COLO668 (cell line): ENCODE data around the gene ATF5.

Experiments
- DNase-seq: peaks from one replicate; lab custom pipeline; 2025; ENCODE audit not compliant: unreplicated experiment; lab: John Stamatoyannopoulos, UW

Gene ATF5

DNA sequence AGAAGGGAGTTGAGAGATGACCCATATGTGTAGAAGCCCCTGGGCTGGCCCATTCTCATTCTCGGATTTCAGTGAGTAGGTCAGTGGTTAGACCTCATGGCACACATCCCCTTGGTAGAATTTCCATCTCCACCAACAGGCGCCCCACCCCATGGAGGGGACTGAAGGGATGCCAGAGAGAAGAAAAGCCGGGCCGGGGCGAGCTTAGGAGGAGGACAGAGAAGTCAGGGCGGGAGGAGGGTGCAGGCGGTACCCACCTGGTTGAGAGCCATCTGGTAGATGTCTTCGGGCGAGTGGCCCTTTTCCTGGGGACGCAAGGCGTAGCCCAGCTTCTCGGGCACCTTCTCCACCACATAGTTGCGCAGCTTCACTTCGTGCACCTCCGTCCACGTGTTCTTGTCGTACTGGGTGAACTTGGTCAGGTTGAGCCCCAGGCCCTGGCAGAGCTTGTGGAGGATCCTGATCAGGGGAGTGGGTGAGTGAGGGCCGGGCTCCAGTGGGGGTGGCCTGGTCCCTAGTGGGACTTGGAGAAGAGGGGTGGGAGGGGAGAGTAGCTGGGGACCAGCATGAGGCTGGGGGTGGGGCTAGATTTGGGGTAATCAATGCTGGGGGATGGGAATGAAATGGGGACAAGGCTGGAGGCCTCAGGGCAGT is 34.9 kb upstream of the ATF5 start:
- DNase-seq, result no peak

DNA sequence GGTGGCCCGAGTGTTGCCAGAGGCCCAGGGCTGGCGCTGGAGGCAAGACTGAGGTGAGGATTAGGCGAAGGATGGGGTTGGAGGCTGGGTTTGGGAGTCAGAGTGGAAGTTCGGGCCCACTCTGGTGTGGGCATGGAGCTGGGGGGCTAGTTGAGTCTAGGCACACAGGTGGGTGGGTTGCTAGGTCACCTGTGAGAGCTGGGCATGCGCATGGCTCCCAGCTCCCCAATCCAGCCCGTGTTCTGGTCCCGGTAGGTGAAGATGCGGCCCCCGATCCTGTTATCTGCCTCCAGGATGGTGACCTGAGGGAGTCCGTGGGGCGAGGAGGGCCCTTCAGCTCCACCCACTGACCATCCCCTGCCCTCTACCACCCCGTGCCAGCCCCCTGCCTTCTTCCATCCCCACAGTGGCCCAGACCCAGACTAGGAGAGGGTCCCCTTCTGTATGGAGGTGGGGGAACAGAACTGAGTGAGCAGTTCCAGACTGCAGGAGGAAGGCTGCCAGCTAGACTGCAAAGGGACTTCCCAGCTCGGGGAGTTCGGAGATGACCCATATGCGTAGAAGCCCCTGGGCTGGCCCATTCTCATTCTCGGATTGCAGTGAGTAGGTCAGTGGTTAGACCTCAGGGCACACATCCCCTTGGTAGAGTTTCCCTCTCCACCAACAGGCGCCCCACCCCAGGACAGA is 34.0 kb upstream of the ATF5 start:
- no peak for DNase-seq

DNA sequence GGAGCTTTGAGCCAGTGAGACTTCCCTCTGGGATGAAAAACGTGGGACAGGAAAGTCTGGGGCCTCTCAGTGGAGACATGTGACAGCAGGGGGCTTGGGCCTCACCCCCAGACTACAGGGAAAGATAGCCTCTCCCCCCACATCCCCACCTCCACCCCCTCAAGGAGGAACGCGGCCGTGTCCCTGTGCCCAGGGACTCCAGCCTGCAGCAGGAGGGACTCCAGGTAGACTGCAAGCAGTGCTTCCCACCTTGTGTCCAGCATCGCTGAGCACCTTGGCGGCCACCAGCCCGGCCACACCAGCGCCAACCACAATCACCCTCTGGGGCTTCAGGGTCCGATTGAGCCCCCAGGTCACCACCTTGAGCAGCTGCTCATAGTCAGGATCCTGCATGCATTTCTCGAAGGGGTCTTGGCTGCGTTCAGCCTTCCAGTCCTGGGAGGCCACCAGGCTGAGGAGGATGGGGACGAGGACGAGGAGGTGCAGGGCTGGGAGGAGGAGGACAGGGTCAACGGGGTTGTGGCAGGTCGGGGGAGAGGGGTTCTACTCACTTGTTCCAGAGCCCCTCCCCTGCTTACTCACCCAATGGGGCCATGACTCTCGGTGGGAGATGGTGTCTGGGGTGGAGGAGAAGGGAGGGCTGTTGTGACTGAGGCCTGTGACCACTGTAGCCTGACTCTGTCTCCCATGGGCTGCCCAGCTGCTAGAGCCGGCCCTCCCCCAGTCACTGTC is 33.3 kb upstream of the ATF5 start:
- DNase-seq, result no peak

DNA sequence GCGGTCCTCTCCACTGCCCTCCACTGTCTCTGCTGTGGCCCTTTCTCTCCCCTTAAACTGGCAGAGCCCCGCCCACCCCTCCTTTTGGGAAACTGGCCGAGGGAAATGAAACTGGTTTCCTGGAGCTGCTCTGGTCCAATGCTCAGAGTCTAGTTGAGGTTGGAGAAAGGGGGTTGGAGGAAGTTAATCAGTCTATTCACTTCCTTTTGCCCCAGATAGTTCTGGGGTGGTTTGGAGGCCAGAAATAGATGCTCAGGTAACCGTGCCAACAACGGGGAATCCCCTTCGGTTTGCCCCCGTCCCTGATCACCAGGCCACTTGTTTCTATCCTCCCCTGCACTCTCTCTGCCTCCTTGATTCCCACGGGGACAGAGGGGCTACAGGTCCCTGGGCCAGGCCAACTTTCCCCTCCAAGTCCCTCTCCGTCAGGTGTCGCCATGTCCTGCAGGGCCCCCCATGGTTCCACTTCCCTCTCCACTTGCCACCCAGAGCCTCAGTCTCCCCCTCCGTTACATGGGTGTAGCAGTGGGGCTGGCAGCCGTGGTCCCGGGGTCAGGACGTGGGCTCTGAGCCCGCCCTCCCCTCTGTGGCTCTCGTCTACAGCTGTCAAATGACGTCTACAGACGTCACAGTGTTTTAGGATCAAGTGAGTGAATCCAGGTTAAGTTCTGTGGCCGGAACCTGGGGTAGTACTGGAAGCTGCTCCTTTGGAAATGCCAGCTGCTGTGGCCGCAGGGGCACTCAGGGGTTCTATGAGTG is 32.0 kb upstream of the ATF5 start, which contains the start of gene IL4I1:
IL4I1 (minus strand) TSS at position 25 of the 759 bp plus-strand sequence. CDS start 727 bp downstream, outside the sequence.
- DNase-seq, result peak; percentile 16

DNA sequence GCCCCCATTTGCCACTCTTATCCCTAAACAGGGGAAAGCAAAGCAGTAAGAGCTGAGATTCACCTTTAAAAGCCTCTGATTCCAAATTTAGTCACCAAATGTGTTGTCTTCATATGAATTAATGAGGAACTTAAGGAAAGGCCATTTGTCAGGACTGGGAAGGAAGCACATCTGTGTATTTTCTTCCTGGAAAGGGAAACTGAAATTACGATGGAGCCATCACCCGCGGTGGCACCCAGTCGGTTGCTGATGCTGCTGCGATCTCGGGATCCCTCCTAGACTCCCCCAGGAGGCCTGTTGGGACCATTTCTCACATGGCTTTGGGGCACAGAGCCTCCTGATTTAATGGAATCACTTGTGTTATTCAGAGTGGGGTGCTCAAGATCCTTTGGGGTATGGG is 24.9 kb upstream of the ATF5 start:
- DNase-seq, result no peak

DNA sequence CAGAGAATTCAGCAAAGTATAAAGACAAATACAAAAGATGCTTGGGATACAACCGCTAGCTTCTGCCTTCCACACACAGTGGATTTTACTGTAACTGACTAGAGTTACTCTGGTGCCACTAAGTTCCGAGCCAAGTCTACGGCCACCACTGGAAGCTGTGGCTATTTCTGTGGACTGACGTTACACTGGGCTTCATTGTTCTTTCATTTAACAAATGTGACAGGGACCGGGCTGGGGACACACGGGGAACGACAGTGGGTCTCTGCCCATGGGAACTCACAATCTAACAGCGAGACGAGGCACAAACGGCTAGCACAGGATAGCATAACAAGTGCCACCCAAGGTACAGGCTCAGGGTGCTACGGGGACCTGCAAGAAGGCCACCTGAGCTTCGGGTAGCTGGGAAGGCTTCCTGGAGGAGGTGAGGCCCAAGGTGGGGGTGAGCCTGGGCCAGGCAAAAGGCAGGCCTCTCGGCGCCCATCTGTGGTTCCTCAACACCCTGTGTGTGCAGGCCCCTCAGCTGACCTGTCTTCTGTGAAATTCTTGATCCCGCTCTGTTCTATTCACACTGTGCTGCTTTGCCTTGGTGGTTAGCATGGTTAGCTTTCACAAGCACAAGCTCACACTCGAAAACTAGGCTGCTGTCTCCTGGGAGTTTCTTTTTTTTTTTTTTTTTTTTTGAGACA is 22.0 kb upstream of the ATF5 start:
- no peak for DNase-seq

DNA sequence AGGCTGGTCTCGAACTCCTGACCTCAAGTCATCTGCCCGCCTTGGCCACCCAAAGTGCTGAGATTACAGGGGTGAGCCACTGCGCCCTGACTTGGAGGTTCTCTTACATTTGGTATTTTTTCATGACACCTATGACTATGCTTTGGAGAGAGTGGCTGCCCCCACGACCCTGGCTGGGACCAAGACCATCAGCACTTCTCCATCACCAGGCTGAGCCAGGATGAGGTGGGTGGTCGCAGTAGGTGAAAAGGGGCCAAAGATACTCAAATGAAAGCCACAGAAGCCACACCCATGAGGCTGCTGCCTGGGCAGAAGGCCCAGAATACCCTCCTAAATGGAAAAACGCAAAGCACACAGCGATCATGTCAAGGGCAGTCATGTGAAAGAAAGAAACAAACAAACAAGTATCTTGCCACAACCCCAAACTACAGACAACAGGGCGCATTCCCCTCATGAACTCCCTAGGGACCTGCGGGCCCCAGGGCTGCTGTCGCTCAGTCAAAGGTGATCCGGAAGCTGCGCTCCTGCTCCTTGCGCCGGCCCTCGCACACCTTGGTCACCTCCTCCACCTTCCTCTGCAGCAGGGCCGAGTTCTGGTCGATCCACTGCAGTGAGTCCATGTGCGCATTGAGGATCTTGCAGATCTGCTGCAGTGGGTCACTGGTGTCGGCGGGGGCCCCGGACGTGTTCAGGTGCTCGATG is 21.1 kb upstream of the ATF5 start:
- no peak for DNase-seq

DNA sequence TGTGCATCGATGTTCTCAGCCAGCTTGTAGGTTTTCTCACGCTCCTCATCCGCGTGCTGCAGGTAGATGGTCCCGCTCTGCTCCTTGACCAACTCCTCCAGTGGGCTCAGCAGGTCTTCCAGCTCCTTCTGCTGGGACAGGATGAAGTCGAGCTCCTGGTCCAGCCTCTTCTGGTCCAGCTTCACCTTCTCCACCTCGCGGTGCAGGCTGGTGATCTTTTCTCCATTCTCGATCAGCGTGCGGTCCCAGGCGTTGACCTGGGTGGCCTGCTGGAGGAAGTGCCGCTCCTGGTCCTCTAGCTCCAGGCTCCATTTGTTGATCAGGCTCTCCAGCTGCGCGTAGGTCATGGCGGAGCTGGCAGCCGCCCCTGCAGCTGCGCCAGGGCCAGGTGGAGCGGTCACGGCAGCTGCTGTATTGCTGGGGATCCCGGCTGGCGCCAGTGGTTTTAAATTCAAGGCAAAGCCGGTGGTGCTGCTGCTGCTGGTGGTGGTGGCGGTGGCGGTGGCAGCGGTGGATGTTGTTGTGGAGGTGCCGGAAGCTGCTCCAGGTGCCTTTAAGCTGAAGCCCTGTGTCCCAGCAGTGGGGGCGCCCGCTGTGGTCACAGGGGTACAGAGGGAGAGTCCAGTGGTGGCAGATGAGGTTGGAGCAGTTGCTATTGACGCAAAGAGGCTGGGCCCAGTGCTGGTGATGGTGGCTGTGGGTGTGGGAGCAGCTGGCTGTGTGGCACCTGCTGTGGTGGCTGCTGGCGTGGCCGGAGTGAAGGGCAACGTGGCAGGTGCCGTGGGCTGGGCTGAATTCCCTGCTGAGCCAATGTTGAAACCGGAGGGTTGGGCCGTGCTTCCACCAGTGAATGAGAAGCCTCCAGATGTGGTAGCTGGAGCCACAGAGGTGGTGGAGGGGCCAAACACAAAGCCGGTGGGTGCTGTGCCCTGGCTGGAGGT is 20.3 kb upstream of the ATF5 start:
- no peak for DNase-seq

DNA sequence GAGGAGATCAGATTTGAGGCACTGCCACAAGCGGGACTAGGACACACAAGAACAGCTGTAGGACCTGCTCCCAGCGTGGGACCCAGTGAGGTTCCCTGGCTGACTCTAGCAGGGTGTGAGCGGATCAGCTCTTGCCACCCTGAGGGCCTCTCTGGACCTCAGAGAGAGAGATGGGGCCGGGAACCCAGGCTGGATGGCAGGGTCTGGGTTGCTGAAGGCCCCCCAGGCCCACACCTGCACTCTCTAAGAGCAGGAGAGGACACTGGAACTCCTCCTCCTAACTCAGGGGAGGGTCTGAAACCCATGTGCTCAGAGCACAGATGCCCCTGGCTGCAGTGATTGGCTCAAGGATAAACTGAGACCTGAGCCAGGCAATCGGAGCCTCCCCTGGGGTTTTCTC is 18.8 kb upstream of the ATF5 start:
- no peak for DNase-seq

DNA sequence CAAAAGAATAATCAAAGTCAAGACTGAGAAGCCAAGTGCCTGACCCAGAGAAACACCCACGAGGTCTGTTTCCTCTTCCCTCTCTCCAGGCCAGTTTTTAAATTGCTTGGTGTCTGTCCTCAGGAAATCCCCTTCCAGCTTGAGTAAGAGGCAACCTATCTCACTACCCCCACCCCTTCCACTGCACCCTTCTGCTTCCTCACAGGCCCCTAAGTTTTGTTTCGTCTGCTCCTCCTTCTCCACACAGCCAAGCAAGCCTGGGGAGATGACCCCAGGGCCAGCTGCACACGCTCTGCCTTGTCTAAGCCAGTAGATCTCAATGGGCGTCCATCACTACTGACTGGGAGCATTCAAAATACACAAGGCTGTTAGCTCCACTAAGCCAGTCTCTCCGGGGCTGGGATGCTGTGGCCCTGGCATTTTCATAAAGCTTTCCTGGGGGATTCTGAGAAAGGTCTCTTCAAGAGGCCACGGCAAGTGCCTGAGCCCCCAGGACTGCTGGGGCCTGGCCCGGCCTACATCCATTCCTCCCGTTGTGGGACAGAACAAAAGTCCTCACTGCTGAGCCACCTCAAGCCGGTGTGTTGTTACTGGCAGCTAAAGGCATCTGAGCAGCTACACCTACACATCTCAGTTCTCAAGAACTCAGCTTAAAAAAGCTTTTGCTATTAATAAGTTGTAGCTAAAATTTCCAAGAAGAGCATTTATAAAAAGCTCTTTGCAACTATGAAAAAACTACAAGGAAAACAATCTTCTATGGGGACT is 17.4 kb upstream of the ATF5 start:
- no peak for DNase-seq

DNA sequence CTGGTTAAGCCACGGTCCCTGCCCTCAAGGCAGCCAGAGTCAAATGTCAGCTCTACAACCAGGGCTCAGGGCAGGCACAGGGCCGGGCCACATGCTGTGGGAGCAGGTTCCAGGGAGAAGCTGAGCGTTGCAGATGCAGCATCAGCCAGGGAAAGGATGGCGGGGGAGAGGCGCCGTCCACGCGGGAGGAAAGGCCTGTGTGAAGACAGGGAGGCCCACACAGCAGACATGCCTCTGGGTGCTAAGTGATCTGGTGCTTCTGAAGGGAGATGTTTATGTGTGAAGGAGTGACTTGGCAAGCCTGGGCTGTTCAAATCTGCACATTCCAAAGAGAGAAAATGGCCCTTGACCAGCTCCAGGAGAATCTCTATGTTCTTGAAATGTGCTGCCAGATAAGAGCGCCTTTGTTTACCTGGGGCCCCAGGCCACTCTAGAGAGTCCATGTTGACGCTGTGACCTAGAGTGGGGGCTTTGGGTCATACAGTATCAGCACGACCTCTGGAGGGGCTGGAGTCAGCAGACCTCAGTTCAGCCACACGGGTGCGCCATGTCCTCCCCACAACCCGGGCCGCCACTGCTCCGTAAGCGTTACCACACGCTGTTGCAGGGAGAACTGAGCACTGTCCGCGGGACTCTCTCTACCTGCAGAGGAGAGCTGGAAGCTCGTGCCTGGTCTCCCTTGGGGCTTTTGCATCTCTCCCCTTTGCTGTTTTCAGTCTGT is 15.9 kb upstream of the ATF5 start:
- DNase-seq, result no peak

DNA sequence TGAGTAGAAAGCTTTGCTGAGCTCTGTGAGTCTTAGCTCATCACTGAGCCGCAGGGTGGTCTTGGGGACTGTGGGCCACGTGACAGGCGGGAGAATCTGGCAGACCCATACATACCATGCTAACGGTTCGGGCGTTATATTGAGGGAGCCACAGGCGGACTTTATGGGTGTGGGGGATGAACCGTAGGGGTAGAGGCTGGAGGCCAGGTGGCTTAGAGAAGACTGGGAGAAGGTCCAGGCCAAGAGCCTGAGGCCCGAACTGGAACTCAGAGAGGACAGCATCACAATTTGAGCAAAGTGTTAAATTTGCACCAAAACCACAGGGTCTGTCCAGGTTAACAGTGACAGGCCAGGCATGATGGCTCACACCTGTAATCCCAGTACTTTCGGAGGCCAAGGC is 15.3 kb upstream of the ATF5 start:
- no peak for DNase-seq

DNA sequence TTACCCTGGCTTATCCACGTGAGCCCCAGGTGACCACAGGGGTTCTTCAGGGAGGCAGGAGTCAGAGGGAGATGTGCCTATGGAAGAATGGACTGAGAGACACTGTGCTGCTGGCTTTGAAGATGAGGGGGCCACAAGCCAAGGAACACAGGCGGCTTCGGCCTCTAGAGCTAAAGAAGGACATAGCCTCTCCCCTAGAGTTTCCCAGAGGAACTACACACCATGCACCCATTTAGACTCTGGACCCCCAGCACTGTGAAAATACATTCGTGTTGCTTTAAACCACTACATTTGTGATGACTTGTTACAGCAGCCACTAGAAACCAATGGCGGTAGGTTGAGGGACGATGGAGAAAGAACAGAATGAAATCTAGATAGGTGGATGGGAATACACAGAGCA is 13.7 kb upstream of the ATF5 start:
- DNase-seq, result no peak

DNA sequence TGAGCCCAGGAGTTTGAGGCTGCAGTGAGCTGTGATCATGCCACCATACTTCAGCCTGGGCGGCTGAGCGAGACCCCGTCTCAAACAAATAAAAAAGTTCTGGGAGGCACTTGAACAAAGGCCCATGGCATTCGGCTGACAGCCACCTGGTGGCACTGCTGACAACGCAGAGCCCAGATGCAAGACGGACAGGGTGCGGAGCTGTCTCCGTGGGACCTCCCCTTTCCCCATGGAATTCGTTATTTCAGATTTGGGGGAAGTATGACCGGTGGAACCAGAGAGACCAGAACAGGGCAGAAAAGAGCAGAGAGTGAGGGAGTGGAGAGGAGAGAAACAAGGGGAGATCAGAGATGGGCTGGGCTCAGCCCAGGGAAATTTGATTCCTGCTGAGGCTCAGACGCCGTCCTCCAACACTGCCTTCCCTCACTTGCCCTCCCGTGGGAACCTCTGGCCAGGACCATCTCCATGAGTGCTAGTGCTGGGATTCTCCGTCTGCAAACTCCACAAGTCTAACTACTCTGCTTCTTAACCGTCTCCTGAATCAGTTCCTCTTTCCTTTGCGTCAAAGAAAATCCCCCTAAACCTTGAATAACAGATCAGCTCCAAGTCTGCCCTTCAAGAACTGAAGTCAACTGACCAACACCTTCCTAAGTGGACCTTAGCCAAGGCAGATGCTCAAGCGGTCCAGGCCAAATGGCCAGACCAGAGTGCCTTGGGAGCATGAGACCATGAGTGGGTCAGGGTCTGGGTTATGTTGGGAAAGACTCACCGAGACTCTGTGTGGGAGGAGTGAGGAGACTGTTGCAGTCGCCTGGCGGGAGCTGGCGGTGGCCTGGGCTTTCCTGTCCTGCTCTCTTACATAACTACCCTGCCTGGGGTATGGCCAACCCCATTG is 11.9 kb upstream of the ATF5 start:
- DNase-seq, result no peak

DNA sequence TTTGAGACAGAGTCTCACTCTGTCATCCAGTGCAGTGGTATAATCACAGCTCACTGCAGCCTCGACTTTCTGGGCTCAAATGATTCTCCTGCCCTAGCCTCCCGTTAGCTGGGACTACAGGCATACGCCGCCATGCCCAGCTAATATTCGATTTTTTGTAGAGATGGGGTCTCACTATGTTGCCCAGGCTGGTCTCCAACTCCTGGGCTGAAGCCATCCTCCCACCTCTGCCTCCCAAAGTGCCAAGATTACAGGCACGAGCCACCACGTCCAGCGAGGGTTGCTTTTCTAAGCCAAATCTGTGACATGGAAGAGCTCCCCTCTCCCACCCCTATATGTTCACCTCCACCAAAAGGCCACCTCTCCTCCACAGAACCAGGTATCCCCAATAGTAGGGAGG is 10.9 kb upstream of the ATF5 start:
- no peak for DNase-seq

DNA sequence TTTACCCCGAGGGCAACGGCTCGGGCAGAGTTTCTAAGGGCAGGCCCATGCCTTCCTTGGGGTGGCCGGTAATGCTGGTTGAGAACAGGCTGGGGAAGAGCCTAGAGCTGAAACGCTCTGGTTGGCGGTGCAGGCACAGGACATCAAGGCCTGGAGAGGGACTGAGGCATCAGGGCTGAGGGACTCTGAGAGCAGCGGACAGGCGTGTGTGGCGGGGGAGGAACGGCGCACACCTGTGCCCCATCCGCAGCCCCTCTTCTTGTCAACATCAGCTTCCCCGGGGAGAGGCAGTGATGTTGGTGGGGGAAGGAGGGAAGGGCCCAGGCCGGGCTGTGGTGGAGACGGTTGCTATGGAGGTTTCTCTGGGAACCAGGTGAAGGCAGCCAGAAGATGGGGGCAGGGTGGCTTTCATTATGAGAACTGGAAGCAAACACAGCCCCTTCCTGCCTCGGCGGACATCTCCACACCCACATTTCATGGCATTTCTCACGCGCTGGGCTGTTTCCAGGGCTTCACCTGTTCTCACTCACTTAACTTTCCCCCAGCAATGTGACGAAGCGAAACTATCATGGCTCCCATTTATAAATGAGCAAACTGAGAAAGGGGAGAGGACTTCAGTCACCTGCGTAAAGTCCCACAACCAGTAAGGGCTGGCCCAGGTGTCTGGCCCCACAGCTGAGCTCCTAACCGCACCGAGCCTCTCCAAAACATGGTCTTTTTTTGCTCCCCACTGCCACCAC is 8.2 kb upstream of the ATF5 start:
- peak; percentile 89 for DNase-seq
